ENCODE results near the gene ZBTB20.
"Not testable (repeated sequence)": the region's sequence is repeated elsewhere in the genome, so short reads cannot be mapped to it uniquely, and the experiment has no call there.

Gene ZBTB20

DNA sequence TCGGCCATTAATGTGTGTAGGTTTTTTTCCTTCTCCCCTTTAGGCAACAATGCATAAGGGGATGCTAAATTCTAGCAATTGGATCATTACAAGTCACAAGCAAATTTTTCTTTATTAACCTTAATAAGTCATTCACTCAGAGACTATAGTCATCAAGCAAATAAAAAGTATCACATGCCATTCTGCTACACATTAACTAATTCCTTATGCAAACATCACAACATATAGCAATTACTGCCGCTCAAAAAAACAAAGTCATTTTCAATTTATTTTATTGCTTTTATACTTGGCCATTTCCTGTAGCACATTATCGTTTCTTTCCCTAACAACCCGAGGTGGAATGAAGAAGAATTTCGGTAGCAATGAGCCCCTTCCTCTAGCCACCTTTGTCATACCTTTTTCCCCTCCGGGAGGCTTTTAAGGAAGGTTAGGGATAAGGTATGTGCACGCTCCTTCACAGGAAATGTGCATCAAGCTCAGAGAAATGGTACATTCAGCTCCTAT, 432.1 kb downstream of the ZBTB20 start:
- DNase-seq (ENCODE audit: low read depth in 2 of 2): no peak

DNA sequence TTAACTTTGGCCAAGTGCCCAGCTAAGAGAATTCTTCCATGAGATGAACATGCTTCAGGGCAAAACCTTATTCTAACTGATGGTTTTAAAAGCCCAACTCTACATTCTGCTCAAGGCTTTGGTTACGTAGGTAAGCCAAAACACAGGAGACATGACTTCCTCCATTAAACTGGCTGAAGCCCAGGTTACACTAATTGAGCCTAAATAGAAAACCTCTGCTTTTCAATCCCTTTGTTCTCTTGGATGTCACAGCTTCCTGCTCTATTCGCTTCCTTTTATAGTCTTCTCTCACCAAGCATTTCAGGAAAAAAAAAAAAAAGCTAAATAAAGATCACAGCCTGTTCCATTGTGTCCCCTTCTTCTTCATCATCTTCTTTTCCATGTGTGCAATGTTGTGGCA, 432.9 kb downstream of the ZBTB20 start:
- no peak for DNase-seq (ENCODE audit: low read depth in 2 of 2)

DNA sequence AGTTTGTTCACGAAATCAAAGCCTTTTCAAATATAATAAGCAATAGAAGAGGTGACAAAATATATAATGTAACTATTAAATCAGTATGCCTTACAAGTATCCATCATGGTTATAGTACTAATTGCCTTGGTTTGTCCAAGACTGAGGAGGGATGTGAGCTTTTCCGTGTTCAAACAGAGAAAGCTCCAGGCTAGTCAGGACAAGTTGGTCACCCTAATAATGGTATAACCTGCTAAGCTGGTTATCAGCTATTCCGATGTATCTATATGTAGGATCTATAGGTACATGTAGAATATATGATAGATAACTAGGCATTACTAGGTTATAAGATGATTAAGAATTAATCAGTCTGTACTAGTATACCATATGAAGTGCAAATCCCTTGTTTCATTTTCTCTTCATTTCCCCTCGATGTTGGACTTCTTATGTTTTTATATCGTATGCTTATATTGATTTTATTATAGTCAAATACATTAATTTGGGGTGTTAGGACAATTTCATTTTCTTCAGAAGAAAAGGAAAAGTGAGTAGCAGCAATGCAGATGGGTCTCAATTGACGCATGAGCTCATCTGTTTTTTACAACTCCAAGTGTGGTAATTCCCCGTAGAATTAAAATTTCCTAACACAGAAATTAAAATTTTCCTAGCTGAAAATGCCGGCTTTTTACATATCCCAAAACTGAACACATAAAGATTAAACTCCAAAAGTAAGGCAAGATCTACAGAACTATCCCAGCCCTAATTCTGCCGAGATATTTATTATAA, 434.2 kb downstream of the ZBTB20 start:
- DNase-seq (ENCODE audit: low read depth in 2 of 2): no peak

DNA sequence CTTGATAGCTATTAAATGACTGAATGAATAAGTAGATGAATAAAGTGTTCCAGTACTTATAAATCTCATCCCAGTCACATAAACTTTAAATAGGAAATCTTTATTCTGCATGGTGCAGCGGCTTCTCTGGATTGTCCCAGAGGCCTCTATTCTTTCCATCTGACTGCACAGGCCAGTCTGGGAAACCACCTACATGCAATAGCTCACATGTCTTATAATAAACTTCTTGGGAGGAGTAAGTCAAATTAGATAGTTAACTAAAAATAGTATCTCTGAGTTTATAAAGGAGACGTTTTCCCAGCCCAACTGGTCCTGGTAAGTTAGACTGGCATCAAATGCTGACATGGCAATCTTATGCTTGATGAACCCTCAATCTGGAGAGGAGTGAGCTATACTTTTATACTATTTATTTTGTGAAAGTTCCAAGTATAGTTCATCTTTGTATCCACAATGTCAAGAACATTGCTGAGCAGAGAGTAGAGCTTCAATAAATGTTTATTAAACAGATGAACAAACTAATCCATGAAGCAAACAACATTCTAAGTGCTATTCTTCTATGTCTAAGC, 435.7 kb downstream of the ZBTB20 start:
- no peak for DNase-seq (ENCODE audit: low read depth in 2 of 2)

DNA sequence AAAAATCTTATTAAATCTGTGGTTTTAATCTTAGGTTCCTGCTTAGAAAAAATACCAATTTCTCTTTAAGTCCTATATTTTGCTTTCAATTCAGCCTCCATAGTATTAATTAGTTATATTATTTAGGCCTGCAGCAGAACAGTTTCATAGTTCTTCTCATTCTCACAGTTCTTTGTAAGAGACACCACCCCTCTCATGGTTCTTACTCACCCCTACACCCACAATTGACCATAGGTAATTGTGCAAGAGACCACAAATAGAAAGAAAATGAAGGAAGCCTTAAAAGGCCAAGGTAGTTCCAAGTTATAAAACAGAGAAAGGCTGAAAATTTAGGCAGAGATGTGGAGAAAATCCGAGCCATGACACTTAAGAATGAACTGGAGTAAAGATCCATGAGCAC, 438.0 kb downstream of the ZBTB20 start:
- DNase-seq (ENCODE audit: low read depth in 2 of 2): no peak

DNA sequence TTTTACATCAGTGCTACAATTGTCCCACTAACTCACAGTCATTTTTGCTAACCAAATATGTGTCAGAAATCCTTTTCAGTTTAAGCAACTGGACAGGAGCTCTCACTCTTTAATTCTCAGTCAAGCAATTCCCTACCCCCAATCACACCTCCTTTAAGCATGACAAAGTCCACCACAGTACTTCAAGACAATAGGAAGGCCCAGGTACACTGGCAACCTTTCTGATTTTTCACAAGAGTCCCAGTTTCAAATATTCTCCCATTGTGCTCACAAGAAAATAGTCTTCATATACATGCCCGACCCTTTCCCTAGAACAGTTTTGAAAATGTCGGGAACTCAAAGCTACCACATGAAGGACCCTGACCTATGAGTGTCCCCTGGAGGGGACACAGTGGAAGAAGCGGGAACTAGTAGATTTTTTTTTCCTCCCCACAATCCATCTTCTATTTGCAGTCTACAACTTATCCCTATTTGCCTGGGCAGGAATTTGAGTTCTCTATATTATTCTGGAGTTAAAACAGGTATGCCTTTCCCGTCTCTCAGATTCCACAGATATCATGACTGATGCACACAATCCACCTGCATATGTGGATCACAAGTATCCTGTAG, 439.7 kb downstream of the ZBTB20 start:
- DNase-seq (ENCODE audit: low read depth in 2 of 2): no peak

DNA sequence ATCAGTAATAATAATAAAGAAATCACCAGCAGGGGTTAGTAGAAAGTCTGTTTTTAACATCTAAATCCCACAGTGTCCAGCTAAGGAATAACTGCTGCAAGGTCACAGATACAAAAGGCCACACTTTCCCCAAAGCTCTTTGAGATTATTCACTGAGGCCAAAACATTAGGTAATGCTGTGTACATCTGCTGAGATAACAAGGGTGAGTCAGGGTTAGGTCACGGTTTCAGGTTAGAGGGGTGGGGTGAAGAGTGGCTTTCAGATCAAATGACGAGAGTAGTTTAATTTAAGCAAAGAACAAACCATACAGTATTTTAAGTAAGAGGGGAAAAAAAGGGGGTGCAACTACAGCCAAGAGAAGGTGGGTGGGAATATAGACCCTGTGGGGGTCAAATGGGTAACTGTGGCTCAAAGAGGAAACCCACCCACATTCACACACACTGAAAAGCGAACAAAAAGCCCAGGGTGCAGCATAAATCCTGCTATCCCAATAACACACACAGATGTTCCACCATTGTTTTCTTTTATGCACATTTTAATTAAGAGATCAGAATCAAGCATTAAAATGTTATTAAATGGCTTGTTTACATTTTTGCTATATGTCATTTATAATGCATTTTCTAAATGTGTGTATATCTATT, 440.4 kb downstream of the ZBTB20 start:
- DNase-seq (ENCODE audit: low read depth in 2 of 2): peak; percentile 5 to 15

DNA sequence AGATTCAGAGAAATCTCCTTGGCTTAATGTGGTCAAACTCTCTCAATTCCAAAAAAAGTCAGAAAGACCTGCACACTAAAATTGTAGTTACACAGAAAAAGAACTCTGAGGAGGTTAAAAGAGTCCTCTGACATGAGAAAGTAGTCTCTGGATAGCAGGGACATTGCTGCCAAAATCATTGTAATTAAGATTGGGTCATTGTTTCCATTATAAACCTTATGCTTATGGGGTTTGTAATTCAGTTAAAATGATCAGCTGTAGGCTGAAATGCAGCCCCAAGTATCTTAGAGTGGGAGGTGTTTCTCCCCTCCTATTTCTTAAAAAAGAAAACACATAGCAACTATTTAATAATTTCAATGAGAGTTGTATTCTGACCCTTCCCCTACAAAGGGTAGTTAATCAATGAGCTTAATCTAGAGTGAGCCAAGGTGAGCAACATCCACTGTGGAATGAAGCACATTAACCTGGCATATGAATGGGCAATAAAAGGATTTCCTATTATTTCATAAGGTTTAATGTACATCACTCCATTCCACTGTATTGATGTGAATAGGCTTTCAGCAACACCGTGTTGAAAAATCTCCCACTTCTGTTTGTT, 446.4 kb downstream of the ZBTB20 start:
- no peak for DNase-seq (ENCODE audit: low read depth in 2 of 2)

DNA sequence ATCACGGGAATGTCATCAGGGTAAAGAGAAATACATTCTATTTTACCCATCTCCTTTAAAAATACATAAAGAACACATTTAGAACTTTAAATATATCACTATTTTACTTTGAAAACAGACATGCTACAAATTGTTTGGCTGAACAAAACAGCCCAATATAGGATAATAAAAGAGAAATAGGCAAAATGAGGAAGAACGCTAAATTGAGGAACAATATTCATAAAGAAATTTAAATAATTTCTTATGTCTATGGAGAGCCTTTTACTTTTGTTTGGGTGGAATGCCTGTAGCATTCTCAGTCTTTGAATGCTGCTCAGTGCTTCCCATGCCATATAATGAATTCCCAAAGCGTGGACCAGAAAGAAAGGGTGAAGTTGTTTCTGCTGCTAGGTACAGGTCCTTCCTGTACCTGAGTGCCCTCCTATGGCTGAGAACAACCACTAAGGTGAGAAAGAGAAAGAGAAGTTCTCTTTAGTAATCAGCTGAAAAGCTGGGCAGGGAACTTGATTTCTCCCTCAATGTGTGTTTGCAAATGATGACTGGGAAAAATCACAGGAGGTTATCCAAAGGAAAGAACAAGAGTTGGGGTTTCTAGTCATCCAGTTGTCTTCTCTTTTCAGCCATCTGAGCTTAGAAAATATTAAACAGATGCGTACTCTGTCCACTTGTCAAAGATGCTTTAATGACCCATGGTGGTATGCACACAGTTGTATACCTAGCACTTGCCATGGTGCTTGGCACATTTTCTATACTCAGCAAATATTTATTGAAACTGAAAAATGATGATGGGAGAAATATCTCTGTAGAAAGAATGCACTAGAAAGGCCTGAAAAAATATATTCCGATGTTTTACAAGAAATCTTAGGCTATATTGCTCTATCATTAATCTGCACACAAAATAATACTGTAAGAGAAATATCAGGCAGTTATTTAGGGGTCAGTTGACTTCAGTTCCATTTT, 448.7 kb downstream of the ZBTB20 start:
- no peak for DNase-seq (ENCODE audit: low read depth in 2 of 2)

DNA sequence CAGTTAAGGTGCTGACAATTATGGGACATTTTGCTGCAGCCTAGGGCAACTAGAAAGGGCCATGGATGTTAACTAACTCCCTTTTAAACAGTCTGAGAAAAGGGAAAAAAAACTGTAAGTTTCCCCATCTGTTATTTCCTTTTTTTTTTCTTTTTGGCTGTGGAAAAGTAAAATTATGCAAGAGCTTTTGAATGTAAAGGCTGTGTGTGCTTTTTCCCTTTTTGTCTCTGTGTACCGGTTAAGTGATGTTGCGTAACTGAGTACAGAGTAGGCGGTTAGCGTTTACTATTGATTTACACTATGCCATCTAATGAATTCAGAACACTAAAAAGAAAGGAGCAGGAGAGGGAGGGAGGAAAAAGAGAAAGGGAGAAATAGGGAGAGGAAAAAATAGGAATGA, 449.7 kb downstream of the ZBTB20 start:
- no peak for DNase-seq (ENCODE audit: low read depth in 2 of 2)

DNA sequence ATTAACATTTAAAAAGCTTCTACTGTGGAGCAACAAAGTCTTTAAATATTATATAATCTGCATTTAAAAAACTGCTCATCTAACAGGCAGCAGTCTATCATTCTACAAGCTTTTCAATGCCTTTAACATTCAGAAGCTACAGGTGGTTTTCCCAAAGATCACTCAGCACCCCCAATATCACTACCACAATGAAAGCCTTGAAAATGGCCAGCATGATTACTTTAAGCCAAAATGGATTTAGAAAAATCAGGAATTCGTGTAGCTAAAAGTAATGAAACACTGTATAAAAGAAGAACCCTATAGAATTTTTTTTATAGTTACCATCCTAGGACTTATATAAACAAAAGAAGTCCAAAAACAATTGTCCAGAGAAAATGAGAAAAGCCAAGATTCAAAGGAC, 452.8 kb downstream of the ZBTB20 start:
- no peak for DNase-seq (ENCODE audit: low read depth in 2 of 2)

DNA sequence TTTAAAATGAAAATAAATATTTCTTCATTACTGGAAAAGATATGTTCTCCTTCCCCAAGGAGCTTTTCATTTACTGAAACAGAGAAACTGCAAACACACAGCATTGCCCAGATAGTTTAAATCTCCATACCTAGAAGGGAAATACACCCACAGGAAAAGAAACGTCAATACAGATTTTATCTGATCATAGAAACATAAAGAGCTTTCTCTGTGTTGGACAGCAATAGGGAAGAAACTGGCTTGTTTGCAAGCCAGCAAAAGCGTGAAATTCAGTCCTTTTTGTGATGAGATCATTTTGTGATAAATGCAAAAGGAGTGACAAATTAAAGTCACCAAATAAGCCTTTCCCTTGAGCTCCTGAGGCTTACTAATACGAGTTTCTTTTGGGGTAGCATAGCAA, 455.2 kb downstream of the ZBTB20 start:
- no peak for DNase-seq (ENCODE audit: low read depth in 2 of 2)

DNA sequence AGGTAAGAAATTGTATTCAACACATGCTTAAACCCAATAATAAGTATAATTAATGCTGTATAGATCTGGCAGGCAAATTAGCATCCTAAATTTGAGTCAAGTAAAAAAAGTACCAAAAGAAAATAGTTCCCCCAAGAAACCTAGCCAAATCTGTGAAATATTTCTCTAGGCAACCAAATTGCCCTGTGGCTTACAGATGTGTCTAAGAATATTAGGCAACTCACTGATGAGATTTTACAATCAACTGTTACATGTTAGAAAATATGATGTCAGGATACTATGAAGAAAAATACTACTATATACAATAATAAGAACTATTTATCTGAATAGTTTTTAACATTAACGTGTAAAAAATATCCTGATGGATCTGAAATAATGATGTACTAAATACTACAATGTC, 456.2 kb downstream of the ZBTB20 start:
- no peak for DNase-seq (ENCODE audit: low read depth in 2 of 2)

DNA sequence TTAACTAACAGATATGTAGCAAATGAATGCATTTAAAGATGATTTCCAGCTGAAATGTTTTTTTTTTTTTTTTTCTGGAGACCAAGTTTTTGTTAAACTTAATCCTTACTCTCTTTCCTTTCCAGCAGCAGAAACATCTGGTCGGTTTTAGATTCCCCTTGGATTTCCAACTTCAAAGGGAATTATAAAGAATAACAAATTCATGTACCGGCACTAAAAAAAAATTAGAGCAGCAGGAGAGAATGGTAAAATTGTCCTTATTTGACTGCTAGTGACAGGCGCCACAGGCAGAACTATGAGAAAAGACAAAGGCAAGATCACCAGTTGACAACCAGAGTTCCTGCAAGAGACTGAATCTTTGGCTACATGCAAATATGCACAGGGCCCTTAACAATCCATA, 459.9 kb downstream of the ZBTB20 start:
- DNase-seq (ENCODE audit: low read depth in 2 of 2): no peak

DNA sequence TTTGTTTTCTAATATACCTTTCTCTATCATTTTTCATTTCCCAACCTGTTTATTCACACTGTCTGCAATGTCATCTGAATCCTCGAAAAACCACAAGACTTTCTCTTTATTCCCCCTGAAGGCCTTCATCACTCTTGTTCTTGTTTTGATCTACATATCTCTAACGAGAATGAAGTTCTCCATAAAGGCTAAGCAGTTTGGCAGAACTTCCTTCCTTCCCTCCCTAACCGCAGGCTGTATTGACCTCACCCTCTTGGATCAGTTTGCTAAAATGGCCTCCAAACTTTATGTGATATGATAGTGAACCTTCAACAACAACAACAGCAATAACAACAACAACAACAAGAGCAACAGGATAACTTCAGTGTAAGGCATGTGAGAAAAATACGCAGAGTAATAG, 460.5 kb downstream of the ZBTB20 start:
- DNase-seq (ENCODE audit: low read depth in 2 of 2): no peak

DNA sequence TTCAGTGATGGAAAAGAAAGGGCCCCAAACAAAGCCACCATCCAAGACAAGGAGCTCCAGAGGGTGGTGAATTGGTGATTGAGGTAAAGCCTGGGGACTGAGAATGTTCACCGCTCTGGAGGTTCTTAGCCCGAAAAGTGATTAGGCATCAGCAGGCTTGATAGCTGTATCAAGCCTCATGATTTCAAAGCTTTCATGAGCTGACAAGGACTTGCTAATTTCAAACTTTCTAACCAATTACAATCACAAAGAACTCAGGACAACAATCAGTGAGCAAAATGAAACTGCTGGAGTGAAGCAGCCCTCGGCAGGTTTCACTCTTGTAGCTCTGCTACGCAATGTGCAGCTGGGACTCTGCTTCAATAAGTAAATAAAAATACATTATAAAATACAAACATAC, 461.9 kb downstream of the ZBTB20 start:
- no peak for DNase-seq (ENCODE audit: low read depth in 2 of 2)

DNA sequence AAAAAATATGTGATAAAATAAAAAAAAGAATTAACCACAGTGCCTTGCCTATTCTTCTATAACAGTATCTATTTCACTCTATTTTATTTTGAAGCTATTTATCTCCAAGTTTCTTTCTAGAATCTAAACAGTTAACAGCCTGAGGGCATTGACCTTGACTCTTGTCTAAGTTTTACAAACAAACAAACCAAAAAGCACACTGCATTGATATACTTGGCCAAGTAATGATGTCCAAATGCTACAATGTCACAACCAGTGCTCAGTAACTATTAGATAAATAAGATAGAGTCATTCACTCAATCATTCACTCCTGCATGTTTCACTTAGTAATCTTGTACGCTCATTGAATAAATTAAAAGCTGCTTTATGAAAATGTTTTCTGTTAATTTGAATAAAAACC, 466.8 kb downstream of the ZBTB20 start:
- no peak for DNase-seq (ENCODE audit: low read depth in 2 of 2)

DNA sequence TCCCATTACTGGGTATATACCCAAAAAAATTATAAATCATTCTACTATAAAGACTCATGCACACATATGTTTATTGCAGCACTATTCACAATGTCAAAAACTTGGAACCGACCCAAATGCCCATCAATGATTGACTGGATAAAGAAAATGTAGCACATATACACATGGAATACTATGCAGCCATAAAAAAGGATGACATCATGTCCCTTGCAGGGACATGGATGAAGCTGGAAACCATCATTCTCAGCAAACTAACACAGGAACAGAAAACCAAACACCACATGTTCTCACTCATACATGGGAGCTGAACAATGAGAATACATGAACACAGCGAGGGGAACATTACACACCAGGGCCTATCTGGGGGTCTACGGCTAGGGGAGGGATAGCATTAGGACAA, 467.3 kb downstream of the ZBTB20 start:
- not testable (repeated sequence) for DNase-seq (ENCODE audit: low read depth in 2 of 2)

DNA sequence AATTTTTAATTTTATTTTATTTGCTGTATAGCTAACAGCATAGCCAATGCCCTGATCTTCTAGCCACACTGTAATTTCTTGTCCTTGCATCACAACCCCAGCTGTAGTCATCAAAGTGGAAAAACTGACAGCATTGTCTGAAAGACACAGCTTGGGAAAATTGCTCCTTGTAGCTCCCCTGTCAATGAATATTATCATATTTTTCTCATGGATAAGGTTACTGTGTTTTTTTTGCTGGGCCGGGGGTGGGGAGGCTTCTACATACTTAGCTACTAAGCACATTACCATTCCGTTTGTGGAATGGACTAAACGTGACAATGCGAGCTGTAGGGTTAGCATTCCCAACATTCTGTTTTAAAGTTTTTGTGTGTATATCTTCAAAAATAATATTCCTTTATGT, 472.0 kb downstream of the ZBTB20 start:
- DNase-seq (ENCODE audit: low read depth in 2 of 2): no peak

DNA sequence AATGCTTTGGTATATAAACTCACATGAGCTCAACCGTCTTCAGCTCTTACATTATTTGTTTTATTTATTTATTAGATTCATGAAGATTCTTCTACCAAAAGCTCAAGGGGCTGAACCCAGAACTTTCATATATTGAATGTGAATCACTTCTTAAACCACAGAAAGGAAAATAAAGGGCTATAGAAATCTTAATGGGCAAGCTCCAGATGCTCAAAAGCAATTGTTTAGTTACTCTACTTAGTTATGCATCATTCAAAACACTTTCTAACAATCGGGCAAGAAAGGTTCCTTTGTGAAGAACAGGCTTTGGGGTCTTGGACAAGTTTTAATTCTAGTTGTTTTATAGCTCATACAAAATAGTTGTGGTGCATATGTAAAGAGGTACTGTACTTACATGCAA, 473.1 kb downstream of the ZBTB20 start:
- DNase-seq (ENCODE audit: low read depth in 2 of 2): no peak

DNA sequence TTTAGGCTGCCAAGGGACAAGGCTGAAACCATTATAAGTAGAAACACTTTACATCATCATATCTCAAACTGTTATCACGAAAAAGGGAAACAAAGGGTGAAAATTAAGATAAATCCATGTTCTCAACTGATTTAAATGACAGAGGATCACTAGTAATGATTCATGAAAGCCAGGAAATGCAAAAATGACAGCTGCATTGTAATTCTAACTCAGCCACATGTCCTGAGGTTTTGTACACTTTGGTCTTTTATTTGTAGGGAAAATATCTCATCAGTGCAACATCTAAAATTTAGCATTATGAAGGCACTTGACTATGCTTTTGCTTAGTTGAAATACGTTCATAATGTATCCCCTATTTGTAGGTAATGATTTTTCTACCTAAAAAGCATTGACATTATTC, 473.6 kb downstream of the ZBTB20 start:
- DNase-seq (ENCODE audit: low read depth in 2 of 2): no peak

Data from activated CD4-positive, alpha-beta T cell treated with anti-CD3 and anti-CD28 coated beads for 24 hours (primary cell).